GM21515 (cell line): ENCODE measurements around the gene KCNQ4.

ENCODE experiments used
- ATAC-seq: cut with Tn5 transposase; IDR thresholded peaks from one replicate; pipeline ENCODE4 v1.9.1; 2021; ENCODE audit not compliant: unreplicated experiment

Gene KCNQ4

GRCh38 chr1:40783001-40783905 is at the start of gene KCNQ4:
KCNQ4 (plus strand) TSS chr1:40783787; CDS start chr1:40784094, 307 bp downstream.
- ATAC-seq = no peak

GRCh38 chr1:40734882-40735628 is 48.5 kb upstream of the KCNQ4 start:
- no peak for ATAC-seq

DNA sequence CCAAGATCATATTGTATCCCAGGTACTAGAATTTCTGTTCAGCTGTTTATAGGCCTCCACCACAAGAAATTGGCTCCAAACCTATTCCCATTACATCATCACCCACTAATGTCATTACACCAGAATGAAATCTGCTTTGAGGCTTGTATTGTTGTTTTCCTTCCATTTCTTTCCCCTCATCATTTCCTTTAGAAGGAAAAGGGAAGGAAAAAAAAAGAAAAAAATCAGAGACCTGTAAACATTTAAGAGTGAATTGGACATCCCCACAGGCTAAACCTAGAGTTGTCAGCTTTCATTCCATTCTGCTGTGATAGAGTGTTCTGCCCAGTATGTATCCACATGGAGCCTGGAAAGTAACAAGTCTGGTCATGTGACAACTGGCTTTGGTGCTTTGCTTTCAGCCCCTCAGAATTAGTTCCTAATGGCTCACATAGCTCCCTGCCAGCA is 47.5 kb upstream of the KCNQ4 start:
- no peak for ATAC-seq

DNA sequence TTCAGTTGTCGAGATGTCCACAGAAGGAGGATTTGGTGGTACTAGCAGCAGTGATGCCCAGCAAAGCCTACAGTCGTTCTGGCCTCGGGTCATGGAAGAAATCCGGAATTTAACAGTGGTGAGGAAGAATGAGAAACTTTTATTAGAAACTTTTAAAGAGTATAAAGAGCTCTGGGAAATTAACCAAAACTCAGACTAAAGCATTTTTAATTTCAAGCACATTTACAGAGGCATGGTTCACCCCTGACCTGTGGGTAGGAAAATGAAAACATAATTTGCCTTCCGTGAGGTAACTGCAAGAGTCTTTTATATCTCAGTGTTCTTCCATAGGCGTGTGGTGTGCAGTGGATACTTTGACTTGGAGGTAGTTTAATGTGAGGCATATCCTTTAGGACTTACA is 44.8 kb upstream of the KCNQ4 start:
- no peak for ATAC-seq

DNA sequence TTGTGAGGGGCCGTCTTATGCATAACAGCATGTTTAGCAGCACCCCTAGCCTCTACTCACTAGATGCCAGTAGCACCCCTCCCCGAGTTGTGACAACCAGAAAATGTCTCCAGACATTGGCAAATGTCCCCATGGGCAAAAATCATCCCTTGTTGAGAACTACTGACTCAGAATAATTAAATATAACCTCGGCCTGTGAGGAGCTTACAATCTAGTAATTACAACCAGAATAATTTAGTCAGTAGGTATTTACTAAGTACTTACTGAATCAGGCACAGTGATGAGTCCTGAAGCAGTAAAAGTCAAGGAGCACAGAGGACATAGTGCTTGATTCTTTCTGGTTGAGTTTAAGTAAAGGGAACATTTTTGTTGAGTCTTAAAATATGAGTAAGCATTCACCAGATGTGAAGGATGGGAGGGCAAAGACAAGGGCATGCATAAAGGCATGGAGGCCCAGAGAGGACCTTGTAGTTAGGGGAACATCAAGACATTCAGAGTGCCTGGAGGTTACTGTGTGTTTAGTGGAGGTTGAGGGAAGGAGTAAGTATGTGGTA is 44.1 kb upstream of the KCNQ4 start:
- no peak for ATAC-seq

- ATAC-seq = no peak
Observed at GRCh38 chr1:40740039-40740996, 43.3 kb upstream of the KCNQ4 start.

DNA sequence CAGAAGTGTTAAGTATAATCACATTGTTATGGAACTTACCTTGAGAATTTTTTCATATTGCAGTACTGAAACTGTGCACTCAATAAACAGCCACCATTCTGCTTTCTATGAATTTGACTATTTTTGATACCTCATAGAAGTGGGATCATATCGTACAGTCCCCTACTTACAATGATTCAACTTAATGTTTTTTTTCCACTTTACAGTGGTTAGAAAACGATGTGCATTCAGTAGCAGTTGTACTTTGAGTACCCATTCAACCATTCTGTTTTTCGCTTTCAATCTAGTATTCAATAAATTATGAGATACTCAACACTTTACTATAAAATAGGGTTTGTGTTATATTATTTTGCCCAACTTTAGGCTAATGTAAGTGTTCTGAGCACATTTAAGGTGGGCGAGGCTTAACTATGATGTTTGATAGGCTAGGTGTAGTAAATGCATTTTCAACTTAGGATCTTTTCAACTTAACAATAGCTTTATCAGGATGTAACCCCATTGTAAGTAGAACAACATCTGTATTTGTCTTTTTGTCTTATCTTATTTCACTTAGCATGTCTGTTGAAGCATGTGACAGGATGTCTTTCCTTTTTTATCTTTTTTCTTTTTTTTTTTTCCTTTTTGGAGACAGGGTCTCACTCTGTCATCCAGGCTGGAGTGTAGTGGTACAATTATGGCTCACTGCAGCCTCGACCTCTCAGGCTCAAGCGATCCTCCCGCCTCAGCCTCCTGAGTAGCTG is 42.4 kb upstream of the KCNQ4 start:
- no peak for ATAC-seq

GRCh38 chr1:40742363-40743061 is 41.1 kb upstream of the KCNQ4 start:
- ATAC-seq = no peak

GRCh38 chr1:40743452-40743851 is 40.1 kb upstream of the KCNQ4 start:
- no peak for ATAC-seq

GRCh38 chr1:40743860-40744259 is 39.7 kb upstream of the KCNQ4 start:
- ATAC-seq = no peak

DNA sequence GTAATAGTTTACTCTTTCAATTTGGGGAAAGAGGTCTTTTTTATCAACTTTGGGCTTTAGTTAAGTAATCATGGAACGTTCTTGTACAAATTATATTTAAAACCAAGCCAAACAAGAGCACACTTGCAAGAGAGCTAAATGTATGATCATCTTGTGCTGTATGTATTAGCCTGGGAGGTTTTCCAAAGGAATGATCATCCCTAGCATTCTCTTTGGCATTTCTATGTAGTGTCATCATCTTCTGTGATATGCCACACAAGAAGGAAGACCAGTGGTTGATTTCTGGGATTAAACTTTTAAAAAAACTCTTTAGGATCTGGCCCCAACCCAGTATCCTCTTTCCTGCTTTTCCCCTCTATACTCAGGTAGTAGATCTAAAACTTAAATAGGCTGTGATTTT is 38.4 kb upstream of the KCNQ4 start:
- no peak for ATAC-seq

- ATAC-seq = no peak
Observed at GRCh38 chr1:40746344-40747090, 37.1 kb upstream of the KCNQ4 start.

DNA sequence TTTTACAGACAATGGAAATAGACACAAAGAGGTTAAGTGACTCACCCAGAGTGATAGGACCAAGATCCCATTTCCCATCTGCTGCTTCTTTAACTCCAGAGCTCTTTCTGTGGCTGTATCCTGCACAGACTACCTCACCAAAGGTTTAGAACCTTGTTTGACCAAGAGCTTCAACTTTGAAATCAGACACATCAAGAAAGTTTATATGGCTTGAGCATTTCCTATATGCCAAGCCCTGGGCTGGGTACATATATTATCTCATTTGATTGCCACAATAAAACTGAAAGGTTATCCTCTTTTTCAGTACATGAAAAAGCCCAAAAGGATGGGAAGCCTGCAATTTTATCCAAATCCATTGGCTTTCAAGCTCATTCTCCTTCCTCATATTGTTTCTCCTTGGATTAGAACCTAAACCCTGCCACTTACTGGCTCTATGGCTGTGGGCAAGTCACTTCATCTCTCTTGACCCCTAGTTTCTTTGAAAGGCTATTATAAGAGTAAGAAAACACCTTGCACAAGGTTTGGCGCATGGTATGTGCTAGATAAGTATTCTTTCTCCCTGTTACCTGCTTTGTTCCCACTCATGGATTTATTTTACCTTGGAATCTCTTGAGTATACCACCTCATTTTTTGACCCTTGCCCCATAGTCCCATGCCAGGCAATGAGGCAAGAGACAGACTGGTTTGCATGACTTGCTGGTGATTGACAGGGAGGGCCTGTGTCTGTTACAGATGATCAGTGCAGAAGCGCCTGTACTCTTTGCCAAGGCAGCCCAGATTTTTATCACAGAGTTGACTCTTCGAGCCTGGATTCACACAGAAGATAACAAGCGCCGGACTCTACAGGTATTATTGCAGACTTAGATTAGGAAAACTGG is 34.5 kb upstream of the KCNQ4 start:
- no peak for ATAC-seq

DNA sequence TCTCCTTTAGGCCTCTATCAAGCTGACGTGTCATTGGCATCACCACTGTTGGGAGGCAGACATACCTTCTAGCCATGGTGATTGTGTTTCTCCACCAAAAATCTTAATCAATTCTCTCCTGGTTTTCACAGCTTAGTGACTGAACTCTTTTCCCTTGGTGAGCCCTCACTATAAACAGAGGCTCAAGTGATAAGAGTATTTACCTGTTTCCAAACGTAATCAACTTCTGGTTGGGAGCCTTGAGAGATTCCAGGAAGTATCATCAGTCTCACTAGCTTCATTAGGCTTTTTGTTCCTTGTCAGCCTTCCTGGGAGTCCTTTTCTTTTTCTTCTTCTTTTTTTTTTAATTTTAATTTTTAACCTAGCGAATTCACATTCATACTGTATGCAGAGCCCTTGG is 33.8 kb upstream of the KCNQ4 start:
- no peak for ATAC-seq

GRCh38 chr1:40750451-40750908 is 33.1 kb upstream of the KCNQ4 start:
- no peak for ATAC-seq

DNA sequence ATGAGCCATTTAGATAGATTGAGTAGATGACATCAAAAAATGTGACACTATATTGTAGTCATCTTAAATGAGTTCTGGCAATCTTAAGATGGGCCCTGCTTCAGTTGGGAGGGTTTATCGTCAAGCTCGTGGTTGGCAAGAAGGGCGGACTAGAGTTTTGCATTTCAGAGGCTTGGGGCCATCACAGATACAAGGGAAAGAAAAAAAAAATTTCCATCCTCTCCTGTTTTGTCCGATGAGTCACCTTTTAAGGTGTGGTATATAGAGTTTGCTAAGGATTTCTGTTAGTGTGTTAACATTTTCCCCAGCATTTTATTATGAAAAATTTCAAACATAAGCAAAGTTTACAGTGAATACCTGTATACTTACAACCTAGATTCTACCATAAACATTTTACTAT is 31.8 kb upstream of the KCNQ4 start:
- ATAC-seq = no peak

GRCh38 chr1:40753142-40753882 is 30.3 kb upstream of the KCNQ4 start:
- no peak for ATAC-seq
